HEK293 (cell line): ENCODE data around the gene ABAT.

Experiments used
- CTCF ChIA-PET: fragments of 350-600 bp; formaldehyde crosslinking; extraction: SDS; loops from one replicate; lab custom pipeline; 2021; ENCODE audit warnings: antibody characterized with exemption; lab: Yijun Ruan, JAX
- POLR2A ChIA-PET: fragments of 300-600 bp; formaldehyde crosslinking; extraction: SDS; loops from one replicate; lab custom pipeline; 2020; ENCODE audit warnings: antibody characterized with exemption, inconsistent platforms; lab: Yijun Ruan, JAX
- H3K27ac ChIP-seq: fragments of 200-500 bp; sonication (Bioruptor generic); 2 replicates; pipeline ENCODE4 v1.5.1; 2014; ENCODE audit warnings: low read depth, low read length, control low read depth, inconsistent platforms; ENCODE audit errors: extremely low read depth
- H3K36me3 ChIP-seq, 2 experiments: fragments of 200-500 bp in 1 of 2; sonication (Bioruptor generic) in 1 of 2; 1 replicate in 1 of 2; 2 replicates in 1 of 2; pipeline ENCODE4 v1.5.1; 2014 to 2017; ENCODE audit warnings: inconsistent platforms in 2 of 2, low read length in 2 of 2; ENCODE audit not compliant: control insufficient read depth in 2 of 2, insufficient read depth in 1 of 2
- H3K4me1 ChIP-seq: fragments of 200-500 bp; sonication (Bioruptor generic); 2 replicates; pipeline ENCODE4 v1.5.1; 2014; ENCODE audit warnings: mild to moderate bottlenecking, low read length, inconsistent platforms; ENCODE audit not compliant: control insufficient read depth, insufficient read depth
- H3K4me3 ChIP-seq: 2 replicates; pipeline ENCODE4 v1.5.1; 2011; ENCODE audit warnings: low read depth, mild to moderate bottlenecking, control low read depth, low read length, moderate library complexity
- H3K9me3 ChIP-seq: fragments of 200-500 bp; sonication (Bioruptor generic); 2 replicates; pipeline ENCODE4 v1.5.1; 2014; ENCODE audit warnings: low read depth, low read length, inconsistent platforms; ENCODE audit not compliant: control insufficient read depth, insufficient read depth
- KLF8 ChIP-seq: fragments of 450-650 bp; formaldehyde crosslinking; IDR thresholded peaks from 2 replicates; pipeline ENCODE4 v1.5.1; 2016; ENCODE audit warnings: missing biosample characterization, missing genetic modification characterization
- KLF9 ChIP-seq: fragments of 450-650 bp; formaldehyde crosslinking; IDR thresholded peaks from 2 replicates; pipeline ENCODE4 v1.5.1; 2016; ENCODE audit warnings: missing biosample characterization, missing genetic modification characterization, low read depth
- MEIS1 ChIP-seq: sonication (generic); formaldehyde crosslinking; IDR thresholded peaks from 2 replicates; pipeline ENCODE4 v1.8.1; 2022; ENCODE audit warnings: missing genetic modification reagents, mild to moderate bottlenecking, borderline replicate concordance
- SETDB1 ChIP-seq: IDR thresholded peaks from one replicate; pipeline ENCODE4 v1.6.1; 2017; ENCODE audit warnings: mild to moderate bottlenecking, low read length, moderate library complexity, mixed read lengths; ENCODE audit not compliant: insufficient read length
- ZBTB1 ChIP-seq: fragments of 450-650 bp; formaldehyde crosslinking; IDR thresholded peaks from 2 replicates; pipeline ENCODE4 v1.5.1; 2016; ENCODE audit warnings: missing biosample characterization, missing genetic modification characterization
- ZNF121 ChIP-seq: fragments of 450-650 bp; formaldehyde crosslinking; IDR thresholded peaks from 2 replicates; pipeline ENCODE4 v1.5.1; 2016; ENCODE audit warnings: missing biosample characterization, missing genetic modification characterization
- ZNF248 ChIP-seq: fragments of 450-650 bp; formaldehyde crosslinking; IDR thresholded peaks from 2 replicates; pipeline ENCODE4 v1.5.1; 2017; ENCODE audit warnings: missing biosample characterization, missing genetic modification characterization
- ZNF274 ChIP-seq, 2 experiments: fragments of 200-500 bp in 1 of 2; fragments of 450-650 bp in 1 of 2; sonication (Bioruptor generic) in 1 of 2; formaldehyde crosslinking in 1 of 2; IDR thresholded peaks; 2 replicates each; pipeline versions ENCODE4 v1.5.1 to v1.6.1; 2014 to 2016; ENCODE audit warnings: borderline replicate concordance in 1 of 2, inconsistent platforms in 1 of 2, low read length in 1 of 2, missing biosample characterization in 1 of 2, missing genetic modification characterization in 1 of 2
- ZNF514 ChIP-seq: fragments of 450-650 bp; formaldehyde crosslinking; IDR thresholded peaks from 2 replicates; pipeline ENCODE4 v1.5.1; 2016; ENCODE audit warnings: missing biosample characterization, missing genetic modification characterization
- ZNF548 ChIP-seq: fragments of 450-650 bp; formaldehyde crosslinking; IDR thresholded peaks from 2 replicates; pipeline ENCODE4 v1.5.1; 2016; ENCODE audit warnings: missing biosample characterization, missing genetic modification characterization
- ZNF571 ChIP-seq: fragments of 450-650 bp; formaldehyde crosslinking; IDR thresholded peaks from 2 replicates; pipeline ENCODE4 v1.5.0; 2017; ENCODE audit warnings: missing biosample characterization, missing genetic modification characterization
- ZNF596 ChIP-seq: fragments of 450-650 bp; IDR thresholded peaks from 2 replicates; pipeline ENCODE4 v1.5.0; 2018; ENCODE audit warnings: missing biosample characterization, mild to moderate bottlenecking, missing genetic modification characterization, moderate library complexity
- ZNF600 ChIP-seq: fragments of 450-650 bp; formaldehyde crosslinking; IDR thresholded peaks from 2 replicates; pipeline ENCODE4 v1.5.1; 2016; ENCODE audit warnings: missing biosample characterization, missing genetic modification characterization
- ZNF624 ChIP-seq: fragments of 450-650 bp; formaldehyde crosslinking; IDR thresholded peaks from 2 replicates; pipeline ENCODE4 v1.5.1; 2017; ENCODE audit warnings: missing biosample characterization, missing genetic modification characterization
- ZNF830 ChIP-seq: fragments of 450-650 bp; IDR thresholded peaks from 2 replicates; pipeline ENCODE4 v1.5.0; 2018; ENCODE audit warnings: missing biosample characterization, missing genetic modification characterization, low read depth, mild to moderate bottlenecking, moderate library complexity
- TF ChIP-seq, protein P1 (sequence below): fragments of 450-650 bp; formaldehyde crosslinking; IDR thresholded peaks from 2 replicates; pipeline ENCODE4 v1.5.1; 2017; ENCODE audit warnings: missing biosample characterization, missing genetic modification characterization
- TF ChIP-seq, protein P2 (sequence below): fragments of 450-650 bp; formaldehyde crosslinking; IDR thresholded peaks from 2 replicates; pipeline ENCODE4 v1.5.1; 2016; ENCODE audit warnings: missing biosample characterization, missing genetic modification characterization, borderline replicate concordance
- TF ChIP-seq, protein P3 (sequence below): fragments of 450-650 bp; IDR thresholded peaks from 2 replicates; pipeline ENCODE4 v1.5.1; 2018; ENCODE audit warnings: missing biosample characterization, missing genetic modification characterization

The ABAT gene

DNA sequence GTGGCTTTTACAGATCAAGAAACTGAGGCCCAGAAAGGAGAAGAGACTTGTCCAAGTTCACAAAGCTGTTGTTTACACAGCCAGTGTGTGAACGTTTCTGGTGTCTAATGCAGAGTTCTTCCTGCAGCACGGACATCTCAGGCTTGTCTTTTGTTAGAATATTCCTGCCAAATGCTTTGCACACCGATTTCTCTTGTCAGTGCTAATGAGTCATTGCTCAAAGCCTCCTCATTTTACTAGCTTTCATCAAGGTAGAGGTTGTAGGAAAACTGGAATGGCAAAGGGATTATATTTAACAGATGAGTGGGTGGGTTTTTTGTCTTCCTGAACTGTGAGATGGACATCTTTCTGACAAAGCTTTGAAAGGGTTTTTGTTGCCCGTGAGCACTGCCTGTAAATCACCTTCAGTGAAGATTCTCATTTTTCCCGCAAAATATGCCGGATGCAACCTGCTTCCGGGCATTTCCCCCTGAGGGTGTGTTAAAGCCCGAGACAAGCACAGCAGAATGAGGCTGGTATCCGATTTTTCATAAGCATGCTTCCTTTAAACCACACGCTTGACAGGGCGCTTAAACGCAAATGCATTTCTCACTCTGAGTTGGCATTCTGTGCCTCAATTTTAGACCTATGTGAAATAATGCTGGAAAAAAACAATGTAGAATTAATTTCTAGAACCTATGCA lies 137.9 kb downstream of the ABAT start:
- ChIA-PET POLR2A (no interaction called here), CTCF (no interaction called here)
- peaks cover 50 to 97% of the 10 kb centered on the region in 2 experiments for H3K36me3 ChIP-seq
- H3K4me1 ChIP-seq = no peaks in the 10 kb centered on the region
- H3K4me3 ChIP-seq = no peak overlapping the region
- TF ChIP-seq, protein P1, sequence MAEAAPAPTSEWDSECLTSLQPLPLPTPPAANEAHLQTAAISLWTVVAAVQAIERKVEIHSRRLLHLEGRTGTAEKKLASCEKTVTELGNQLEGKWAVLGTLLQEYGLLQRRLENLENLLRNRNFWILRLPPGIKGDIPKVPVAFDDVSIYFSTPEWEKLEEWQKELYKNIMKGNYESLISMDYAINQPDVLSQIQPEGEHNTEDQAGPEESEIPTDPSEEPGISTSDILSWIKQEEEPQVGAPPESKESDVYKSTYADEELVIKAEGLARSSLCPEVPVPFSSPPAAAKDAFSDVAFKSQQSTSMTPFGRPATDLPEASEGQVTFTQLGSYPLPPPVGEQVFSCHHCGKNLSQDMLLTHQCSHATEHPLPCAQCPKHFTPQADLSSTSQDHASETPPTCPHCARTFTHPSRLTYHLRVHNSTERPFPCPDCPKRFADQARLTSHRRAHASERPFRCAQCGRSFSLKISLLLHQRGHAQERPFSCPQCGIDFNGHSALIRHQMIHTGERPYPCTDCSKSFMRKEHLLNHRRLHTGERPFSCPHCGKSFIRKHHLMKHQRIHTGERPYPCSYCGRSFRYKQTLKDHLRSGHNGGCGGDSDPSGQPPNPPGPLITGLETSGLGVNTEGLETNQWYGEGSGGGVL (tag by site-specific recombination) = no peak
- no peak overlapping the region for H3K27ac ChIP-seq
- no peaks in the 10 kb centered on the region for H3K9me3 ChIP-seq

DNA sequence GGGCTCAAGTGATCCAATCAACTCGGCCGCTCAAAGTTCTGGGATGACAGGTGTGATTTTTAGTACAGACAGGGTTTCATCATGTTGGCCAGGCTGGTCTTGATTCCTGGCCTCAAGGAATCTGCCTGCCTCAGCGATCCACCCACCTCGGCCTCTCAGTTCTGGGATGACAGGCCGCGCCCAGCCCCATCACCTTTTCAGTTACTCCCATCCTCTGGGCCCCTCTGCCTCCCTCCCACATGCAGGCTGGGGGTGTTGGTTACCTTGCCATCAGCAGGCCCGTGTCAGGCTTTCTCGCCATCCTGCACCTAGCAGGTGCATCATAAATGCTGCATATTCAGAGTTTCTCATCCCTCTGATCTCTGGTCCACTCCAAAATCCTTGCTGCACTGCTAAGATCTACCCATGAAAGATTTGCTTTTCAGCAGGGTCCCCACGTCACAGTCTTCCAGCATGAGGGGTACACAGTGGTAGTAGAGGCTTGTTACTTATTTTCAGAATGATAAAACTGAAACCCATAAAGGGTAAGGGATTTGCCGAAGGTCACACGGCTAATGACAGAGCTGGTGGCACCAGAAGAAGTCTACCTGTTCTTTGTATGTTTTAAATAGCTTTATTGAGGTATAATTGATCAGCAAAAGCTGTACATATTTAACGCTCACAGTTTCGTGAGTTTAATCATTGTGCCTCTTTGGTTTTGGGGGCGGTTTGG lies 139.8 kb downstream of the ABAT start:
- CTCF ChIA-PET = no interaction called here
- Histone ChIP-seq H3K4me1 (no peaks in the 10 kb centered on the region), H3K4me3 (no peak overlapping the region), H3K36me3 (peaks cover 43 to 92% of the 10 kb centered on the region in 2 experiments), H3K9me3 (no peaks in the 10 kb centered on the region), H3K27ac (no peak overlapping the region)
- TF ChIP-seq ZNF121 (tag by site-specific recombination) (no peak), ZNF624 (tag by site-specific recombination) (no peak), ZNF600 (tag by site-specific recombination) (no peak), ZNF514 (tag by site-specific recombination) (no peak), ZNF571 (tag by site-specific recombination) (no peak), KLF8 (tag by site-specific recombination) (no peak), ZNF830 (no peak), ZNF596 (tag by site-specific recombination) (no peak), MEIS1 (CRISPR knock-in tag) (no peak), ZNF274 (IDR thresholded peaks at IDR 0.05; ENCODE audit: low read length) (no peak), ZNF274 (tag by site-specific recombination; IDR thresholded peaks at IDR 0.05; ENCODE audit: borderline replicate concordance) (no peak), ZNF548 (tag by site-specific recombination) (no peak), ZNF248 (tag by site-specific recombination) (no peak), KLF9 (tag by site-specific recombination) (no peak), SETDB1 (no peak), ZBTB1 (tag by site-specific recombination) (no peak)
- TF ChIP-seq, protein P2, sequence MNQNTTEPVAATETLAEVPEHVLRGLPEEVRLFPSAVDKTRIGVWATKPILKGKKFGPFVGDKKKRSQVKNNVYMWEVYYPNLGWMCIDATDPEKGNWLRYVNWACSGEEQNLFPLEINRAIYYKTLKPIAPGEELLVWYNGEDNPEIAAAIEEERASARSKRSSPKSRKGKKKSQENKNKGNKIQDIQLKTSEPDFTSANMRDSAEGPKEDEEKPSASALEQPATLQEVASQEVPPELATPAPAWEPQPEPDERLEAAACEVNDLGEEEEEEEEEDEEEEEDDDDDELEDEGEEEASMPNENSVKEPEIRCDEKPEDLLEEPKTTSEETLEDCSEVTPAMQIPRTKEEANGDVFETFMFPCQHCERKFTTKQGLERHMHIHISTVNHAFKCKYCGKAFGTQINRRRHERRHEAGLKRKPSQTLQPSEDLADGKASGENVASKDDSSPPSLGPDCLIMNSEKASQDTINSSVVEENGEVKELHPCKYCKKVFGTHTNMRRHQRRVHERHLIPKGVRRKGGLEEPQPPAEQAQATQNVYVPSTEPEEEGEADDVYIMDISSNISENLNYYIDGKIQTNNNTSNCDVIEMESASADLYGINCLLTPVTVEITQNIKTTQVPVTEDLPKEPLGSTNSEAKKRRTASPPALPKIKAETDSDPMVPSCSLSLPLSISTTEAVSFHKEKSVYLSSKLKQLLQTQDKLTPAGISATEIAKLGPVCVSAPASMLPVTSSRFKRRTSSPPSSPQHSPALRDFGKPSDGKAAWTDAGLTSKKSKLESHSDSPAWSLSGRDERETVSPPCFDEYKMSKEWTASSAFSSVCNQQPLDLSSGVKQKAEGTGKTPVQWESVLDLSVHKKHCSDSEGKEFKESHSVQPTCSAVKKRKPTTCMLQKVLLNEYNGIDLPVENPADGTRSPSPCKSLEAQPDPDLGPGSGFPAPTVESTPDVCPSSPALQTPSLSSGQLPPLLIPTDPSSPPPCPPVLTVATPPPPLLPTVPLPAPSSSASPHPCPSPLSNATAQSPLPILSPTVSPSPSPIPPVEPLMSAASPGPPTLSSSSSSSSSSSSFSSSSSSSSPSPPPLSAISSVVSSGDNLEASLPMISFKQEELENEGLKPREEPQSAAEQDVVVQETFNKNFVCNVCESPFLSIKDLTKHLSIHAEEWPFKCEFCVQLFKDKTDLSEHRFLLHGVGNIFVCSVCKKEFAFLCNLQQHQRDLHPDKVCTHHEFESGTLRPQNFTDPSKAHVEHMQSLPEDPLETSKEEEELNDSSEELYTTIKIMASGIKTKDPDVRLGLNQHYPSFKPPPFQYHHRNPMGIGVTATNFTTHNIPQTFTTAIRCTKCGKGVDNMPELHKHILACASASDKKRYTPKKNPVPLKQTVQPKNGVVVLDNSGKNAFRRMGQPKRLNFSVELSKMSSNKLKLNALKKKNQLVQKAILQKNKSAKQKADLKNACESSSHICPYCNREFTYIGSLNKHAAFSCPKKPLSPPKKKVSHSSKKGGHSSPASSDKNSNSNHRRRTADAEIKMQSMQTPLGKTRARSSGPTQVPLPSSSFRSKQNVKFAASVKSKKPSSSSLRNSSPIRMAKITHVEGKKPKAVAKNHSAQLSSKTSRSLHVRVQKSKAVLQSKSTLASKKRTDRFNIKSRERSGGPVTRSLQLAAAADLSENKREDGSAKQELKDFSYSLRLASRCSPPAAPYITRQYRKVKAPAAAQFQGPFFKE (tag by site-specific recombination) = no peak
- TF ChIP-seq, protein P3, sequence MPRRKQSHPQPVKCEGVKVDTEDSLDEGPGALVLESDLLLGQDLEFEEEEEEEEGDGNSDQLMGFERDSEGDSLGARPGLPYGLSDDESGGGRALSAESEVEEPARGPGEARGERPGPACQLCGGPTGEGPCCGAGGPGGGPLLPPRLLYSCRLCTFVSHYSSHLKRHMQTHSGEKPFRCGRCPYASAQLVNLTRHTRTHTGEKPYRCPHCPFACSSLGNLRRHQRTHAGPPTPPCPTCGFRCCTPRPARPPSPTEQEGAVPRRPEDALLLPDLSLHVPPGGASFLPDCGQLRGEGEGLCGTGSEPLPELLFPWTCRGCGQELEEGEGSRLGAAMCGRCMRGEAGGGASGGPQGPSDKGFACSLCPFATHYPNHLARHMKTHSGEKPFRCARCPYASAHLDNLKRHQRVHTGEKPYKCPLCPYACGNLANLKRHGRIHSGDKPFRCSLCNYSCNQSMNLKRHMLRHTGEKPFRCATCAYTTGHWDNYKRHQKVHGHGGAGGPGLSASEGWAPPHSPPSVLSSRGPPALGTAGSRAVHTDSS (tag by site-specific recombination) = no peak
- TF ChIP-seq, protein P1 (tag by site-specific recombination) = no peak
- POLR2A ChIA-PET = no interaction called here
